Activated CD4-positive, alpha-beta T cell treated with anti-CD3 and anti-CD28 coated beads, Interleukin-2, amount 10 ng/mL, durations not matched to agents 24 days and 14 days (primary cell): ENCODE results near the gene CPA5. TPM values are rescaled to one million over a fixed set of nuclear protein-coding genes. Genes with fewer than 3 reads are reported as not detected.
A peak's percentile ranks its signal among the peaks of the same experiment; 100 is the strongest.

ENCODE experiments used
- DNase-seq: peaks from one replicate; pipeline ENCODE4 v3.0.0; 2022
- H3K27ac Mint-ChIP-seq: one replicate; pipeline ENCODE4 v1.8.0; 2022; ENCODE audit warnings: mild to moderate bottlenecking, mixed read lengths
- H3K27me3 Mint-ChIP-seq: one replicate; pipeline ENCODE4 v1.8.0; 2022; ENCODE audit warnings: mixed read lengths
- H3K36me3 Mint-ChIP-seq: one replicate; pipeline ENCODE4 v1.8.0; 2022; ENCODE audit warnings: low read depth, mild to moderate bottlenecking, mixed read lengths
- H3K4me1 Mint-ChIP-seq: one replicate; pipeline ENCODE4 v1.8.0; 2021; ENCODE audit warnings: mixed read lengths
- H3K4me3 Mint-ChIP-seq: one replicate; pipeline ENCODE4 v1.8.0; 2022; ENCODE audit warnings: mild to moderate bottlenecking, moderate library complexity, mixed read lengths
- H3K9me3 Mint-ChIP-seq: one replicate; pipeline ENCODE4 v1.8.0; 2021; ENCODE audit warnings: mixed read lengths
- intact Hi-C: fragments of 100-400 bp; cut with micrococcal nuclease; formaldehyde crosslinking; loops from one replicate; pipeline ENCODE4 v1.15.1; 2023
- total RNA-seq: library from RNA; stranded (reverse); gene quantifications from 2 replicates; pipeline ENCODE4 v1.2.3, GENCODE V29; 2022

Gene CPA5
- total RNA-seq, 1 donor from 2014 or later, result 0.93 TPM

DNA sequence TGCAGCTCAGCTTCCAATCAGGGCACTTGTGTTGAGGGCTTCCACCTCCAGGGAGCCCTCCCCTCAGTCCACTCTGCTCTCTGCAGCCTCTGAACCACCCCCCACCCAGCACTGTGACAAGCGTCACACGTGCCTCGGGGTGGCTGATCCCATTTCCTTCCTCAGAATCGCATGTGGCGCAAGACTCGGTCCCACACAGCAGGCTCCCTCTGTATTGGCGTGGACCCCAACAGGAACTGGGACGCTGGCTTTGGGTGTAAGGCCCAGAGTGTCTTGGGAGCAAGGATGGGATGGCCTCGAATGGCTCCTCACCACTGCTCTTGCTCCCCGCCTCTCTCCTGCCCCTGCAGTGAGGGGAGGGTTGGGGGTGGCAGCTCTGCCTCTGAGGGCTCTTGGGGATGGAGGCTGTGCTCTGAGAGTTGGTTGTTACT lies 39.8 kb downstream of the CPA5 start:
- intact Hi-C loops, result no loop called here
- no peaks in the 10 kb centered on the region for H3K36me3 Mint-ChIP-seq
- H3K9me3 Mint-ChIP-seq, result peaks cover 4% of the 10 kb centered on the region
- DNase-seq, result no peak
- no peaks in the 10 kb centered on the region for H3K4me1 Mint-ChIP-seq
- no peak overlapping the region for H3K4me3 Mint-ChIP-seq
- H3K27me3 Mint-ChIP-seq, result no peaks in the 10 kb centered on the region
- no peak overlapping the region for H3K27ac Mint-ChIP-seq

DNA sequence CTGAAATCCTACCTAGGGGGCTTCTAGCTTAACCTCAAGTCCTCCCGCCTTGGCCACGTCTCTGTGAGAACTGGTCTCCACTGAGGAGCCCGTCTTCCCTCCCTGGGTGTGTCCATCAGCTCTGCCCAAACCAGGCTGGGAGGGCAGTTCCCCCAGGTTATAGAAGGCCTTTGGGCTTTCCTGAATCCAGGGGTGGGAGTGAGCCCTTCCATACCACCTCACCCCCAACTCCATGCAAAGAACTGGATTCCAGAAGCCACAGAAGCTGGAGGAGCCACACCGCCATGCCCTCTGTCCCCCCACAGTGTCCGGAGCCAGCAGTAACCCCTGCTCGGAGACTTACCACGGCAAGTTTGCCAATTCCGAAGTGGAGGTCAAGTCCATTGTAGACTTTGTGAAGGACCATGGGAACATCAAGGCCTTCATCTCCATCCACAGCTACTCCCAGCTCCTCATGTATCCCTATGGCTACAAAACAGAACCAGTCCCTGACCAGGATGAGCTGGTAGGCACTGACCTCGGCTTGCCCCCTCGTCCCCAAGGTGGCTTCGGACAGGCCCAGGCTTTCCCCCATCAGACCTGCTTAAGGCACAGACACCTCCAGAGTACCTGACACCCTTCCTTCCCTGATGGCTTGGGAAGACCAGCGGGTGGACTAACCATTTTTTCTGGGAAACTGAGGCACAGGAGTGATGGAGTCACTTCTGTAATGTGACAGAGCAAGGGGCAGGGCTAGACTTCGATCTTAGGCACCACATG lies 40.4 kb downstream of the CPA5 start:
- intact Hi-C loops, result no loop called here
- Mint-ChIP-seq H3K27me3 (no peaks in the 10 kb centered on the region), H3K36me3 (no peaks in the 10 kb centered on the region), H3K27ac (no peak overlapping the region), H3K4me3 (no peak overlapping the region), H3K9me3 (peaks cover 4% of the 10 kb centered on the region), H3K4me1 (no peaks in the 10 kb centered on the region)
- DNase-seq, result no peak

DNA sequence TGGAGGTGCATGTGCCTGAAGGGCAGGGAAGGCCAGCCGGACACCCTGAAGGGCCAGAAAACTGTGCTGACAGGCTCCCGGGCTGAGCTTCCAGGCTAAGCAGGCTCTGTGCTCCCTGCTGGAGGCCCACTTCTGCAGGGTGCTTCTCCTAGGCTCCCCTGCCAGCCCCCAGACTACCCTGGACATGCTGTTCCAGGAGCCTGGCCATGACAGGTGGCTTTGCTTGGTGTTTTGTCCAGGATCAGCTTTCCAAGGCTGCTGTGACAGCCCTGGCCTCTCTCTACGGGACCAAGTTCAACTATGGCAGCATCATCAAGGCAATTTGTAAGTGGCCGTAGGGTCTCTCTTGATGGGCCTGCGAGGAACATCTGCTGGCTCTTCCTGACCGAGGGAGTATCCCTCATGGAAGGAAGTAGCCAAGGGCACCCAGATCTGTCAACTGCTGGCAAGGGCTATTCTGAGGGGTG lies 41.0 kb downstream of the CPA5 start:
- intact Hi-C loops, result no loop called here
- H3K4me1 Mint-ChIP-seq, result no peaks in the 10 kb centered on the region
- H3K4me3 Mint-ChIP-seq, result no peak overlapping the region
- H3K27ac Mint-ChIP-seq, result no peak overlapping the region
- peaks cover 4% of the 10 kb centered on the region for H3K9me3 Mint-ChIP-seq
- no peak for DNase-seq
- H3K36me3 Mint-ChIP-seq, result no peaks in the 10 kb centered on the region
- H3K27me3 Mint-ChIP-seq, result no peaks in the 10 kb centered on the region

DNA sequence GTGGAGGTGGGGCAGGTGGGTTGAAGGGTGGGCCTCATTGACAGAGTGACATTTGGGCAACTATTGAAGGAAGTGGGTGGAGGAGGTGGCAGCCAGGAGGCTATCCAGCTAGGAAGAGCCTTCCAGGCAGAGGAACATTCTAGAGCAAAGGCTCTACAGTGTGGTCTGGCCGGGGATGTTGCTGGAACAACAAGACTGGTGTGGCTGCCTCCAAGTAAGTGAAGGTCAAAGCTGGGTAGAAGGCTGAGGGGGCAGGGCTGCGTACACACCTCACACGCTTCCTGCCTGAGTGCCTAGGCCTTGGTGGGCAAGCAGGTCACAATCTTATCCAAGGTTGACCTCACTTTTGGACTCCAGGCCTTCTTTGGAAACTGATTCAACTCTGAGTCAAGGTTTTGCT lies 42.3 kb downstream of the CPA5 start:
- no peaks in the 10 kb centered on the region for H3K4me1 Mint-ChIP-seq
- H3K27me3 Mint-ChIP-seq, result no peaks in the 10 kb centered on the region
- H3K9me3 Mint-ChIP-seq, result peaks cover 4% of the 10 kb centered on the region
- DNase-seq, result no peak
- no peaks in the 10 kb centered on the region for H3K36me3 Mint-ChIP-seq
- H3K4me3 Mint-ChIP-seq, result no peak overlapping the region
- no peak overlapping the region for H3K27ac Mint-ChIP-seq
- intact Hi-C loops, result no loop called here

DNA sequence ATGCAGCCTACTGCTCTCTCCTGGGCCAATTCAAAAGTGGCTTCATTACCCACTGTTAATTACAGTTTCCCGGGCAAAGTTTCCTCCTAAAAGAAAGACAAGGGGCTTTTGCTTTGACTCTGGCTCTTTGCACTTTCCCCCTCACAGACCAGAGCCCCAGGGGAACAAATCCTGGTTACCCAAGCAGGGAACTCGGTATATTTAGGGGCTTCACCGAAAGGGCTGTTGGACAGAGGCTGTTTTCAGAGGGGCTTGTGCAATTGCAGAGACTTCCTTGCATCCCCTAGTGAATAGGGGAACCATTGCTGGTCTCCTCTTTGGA lies 42.7 kb downstream of the CPA5 start:
- Mint-ChIP-seq H3K27ac (no peak overlapping the region), H3K9me3 (peaks cover 4% of the 10 kb centered on the region), H3K36me3 (no peaks in the 10 kb centered on the region), H3K27me3 (no peaks in the 10 kb centered on the region), H3K4me1 (no peaks in the 10 kb centered on the region), H3K4me3 (no peak overlapping the region)
- intact Hi-C loops, result no loop called here
- no peak for DNase-seq

DNA sequence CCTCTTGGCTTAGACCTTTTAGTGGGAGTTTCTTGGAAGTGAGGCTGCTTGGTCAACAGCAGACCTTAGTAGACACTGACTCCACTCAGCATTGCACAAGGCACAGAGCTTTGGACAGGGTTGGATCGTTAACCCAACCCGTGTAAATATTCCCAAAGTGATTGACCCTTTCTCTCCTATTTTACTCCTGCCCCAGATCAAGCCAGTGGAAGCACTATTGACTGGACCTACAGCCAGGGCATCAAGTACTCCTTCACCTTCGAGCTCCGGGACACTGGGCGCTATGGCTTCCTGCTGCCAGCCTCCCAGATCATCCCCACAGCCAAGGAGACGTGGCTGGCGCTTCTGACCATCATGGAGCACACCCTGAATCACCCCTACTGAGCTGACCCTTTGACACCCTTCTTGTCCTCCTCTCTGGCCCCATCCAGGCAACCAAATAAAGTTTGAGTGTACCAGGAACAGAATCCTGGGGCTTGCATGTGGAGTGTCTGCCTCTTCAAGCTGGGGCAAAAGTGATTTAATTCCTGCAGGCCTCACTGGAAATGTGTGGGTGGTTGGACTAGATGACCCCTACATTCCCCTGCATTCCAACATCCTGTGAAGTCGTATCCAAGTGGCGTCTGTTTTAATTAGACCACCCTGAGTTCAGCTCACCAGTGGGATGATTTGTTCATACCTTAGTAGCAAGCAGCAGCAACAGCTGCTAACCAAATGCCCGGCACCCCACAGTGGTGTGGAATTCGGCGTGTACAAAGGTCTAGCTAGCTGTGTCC lies 43.2 kb downstream of the CPA5 start:
- H3K36me3 Mint-ChIP-seq, result no peaks in the 10 kb centered on the region
- DNase-seq, result no peak

DNA sequence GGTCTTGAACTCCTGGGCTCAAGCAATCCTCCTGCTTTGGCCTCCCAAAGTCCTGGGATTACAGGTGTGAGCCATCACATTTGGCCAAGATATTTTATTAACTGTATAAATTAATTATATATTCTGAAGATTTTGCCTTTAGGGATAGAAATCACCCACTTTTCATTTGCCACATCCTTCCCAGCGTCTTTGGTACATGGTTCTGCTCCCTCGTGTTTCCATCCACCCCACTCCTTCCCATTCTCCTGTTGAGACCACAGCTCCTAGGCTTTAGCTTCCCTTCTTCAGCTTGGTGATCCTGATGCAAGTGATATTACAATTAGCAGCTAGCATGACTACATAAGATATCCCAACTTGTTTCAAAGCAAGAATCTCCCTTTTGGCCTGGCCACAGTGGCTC lies 44.1 kb downstream of the CPA5 start:
- Mint-ChIP-seq H3K36me3 (no peaks in the 10 kb centered on the region), H3K4me1 (peaks cover 2% of the 10 kb centered on the region), H3K27me3 (no peaks in the 10 kb centered on the region), H3K4me3 (no peak overlapping the region), H3K9me3 (peaks cover 4% of the 10 kb centered on the region), H3K27ac (no peak overlapping the region)
- DNase-seq, result no peak
- intact Hi-C loops, result no loop called here

More for the DNA sequence above, 43.2 kb downstream of the CPA5 start:
- Mint-ChIP-seq H3K27me3 (no peaks in the 10 kb centered on the region), H3K4me3 (no peak overlapping the region), H3K4me1 (no peaks in the 10 kb centered on the region), H3K9me3 (peaks cover 4% of the 10 kb centered on the region), H3K27ac (no peak overlapping the region)
- intact Hi-C loops, result no loop called here

DNA sequence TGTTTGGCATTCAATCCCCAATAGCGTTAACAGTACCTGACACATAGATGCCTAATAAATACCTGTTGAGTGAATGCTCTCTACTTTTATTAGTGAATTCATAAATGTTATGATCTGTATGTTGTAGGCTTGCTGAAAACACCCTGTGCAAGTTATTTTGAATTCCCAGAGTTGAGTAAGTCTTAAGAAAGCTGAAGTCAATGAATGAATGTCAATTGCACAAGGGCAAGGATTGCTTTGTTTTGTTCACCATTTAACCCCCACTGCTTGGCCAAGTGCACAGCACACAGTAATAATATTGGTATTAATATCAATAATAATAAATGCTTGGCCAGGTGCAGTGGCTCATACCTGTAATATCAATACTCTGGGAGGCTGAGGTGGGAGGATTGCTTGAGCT lies 45.9 kb downstream of the CPA5 start:
- Mint-ChIP-seq H3K9me3 (peaks cover 4% of the 10 kb centered on the region), H3K27me3 (no peaks in the 10 kb centered on the region), H3K27ac (no peak overlapping the region), H3K36me3 (no peaks in the 10 kb centered on the region), H3K4me1 (peaks cover 15% of the 10 kb centered on the region), H3K4me3 (no peak overlapping the region)
- intact Hi-C loops, result no loop called here
- DNase-seq, result no peak

DNA sequence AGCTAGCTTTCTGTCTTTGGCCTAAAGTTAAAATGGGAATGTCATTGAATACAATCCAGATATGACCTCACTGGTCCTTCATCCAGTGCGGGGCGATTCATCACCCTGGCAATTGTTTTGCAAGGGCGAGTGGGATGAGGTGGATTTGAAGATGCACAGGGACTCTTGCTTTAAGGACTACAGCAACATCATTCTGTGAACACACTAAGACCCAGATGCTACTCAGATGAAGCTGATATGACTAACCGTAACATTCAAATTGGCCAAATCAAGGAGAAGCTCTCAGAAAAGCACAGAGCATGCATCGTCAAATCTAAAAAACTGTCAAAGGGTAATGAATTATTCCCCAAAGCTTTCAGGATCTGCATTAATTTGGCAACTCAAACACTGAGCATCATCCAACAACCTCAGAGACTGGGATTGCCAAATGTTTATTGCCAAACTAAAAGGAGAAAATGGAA lies 48.5 kb downstream of the CPA5 start:
- no peak for DNase-seq
- H3K4me1 Mint-ChIP-seq, result peaks cover 15% of the 10 kb centered on the region
- H3K9me3 Mint-ChIP-seq, result peaks cover 4% of the 10 kb centered on the region
- intact Hi-C loops, result no loop called here
- no peaks in the 10 kb centered on the region for H3K27me3 Mint-ChIP-seq
- no peak overlapping the region for H3K4me3 Mint-ChIP-seq
- peaks cover 2% of the 10 kb centered on the region for H3K36me3 Mint-ChIP-seq
- H3K27ac Mint-ChIP-seq, result no peak overlapping the region

DNA sequence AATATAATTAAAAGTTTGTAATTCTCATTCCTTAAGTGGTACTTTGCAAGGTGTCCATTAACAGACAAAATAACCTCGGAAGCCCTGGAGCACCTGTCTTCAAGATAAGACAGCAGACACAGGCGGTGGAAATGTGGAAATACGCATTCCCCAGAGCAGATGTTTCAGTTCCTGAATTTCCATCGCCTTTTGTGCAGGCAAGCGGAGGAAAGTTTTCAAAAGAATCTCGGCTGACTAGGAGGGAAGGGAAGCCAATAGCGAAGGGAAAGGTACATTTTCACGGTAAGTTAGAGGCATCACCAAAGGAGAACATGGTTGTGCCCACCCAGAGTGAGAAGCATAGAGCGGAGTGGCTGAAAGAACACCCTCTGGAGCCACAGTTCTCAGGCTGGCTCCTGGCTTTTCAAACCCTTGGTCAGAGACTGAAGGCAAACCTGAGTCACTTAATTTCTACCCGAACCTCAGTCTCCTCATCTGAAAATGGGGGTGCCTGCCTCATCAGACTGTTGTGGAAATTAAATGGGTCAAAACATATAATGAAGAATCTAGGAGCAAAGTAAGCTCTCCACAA lies 49.3 kb downstream of the CPA5 start:
- no peak for DNase-seq
- intact Hi-C loops, result no loop called here
- Mint-ChIP-seq H3K4me1 (peaks cover 15% of the 10 kb centered on the region), H3K4me3 (peak overlapping the region; percentile 47), H3K9me3 (no peaks in the 10 kb centered on the region), H3K27me3 (no peaks in the 10 kb centered on the region), H3K36me3 (peaks cover 9% of the 10 kb centered on the region), H3K27ac (peak overlapping the region; percentile 52)

DNA sequence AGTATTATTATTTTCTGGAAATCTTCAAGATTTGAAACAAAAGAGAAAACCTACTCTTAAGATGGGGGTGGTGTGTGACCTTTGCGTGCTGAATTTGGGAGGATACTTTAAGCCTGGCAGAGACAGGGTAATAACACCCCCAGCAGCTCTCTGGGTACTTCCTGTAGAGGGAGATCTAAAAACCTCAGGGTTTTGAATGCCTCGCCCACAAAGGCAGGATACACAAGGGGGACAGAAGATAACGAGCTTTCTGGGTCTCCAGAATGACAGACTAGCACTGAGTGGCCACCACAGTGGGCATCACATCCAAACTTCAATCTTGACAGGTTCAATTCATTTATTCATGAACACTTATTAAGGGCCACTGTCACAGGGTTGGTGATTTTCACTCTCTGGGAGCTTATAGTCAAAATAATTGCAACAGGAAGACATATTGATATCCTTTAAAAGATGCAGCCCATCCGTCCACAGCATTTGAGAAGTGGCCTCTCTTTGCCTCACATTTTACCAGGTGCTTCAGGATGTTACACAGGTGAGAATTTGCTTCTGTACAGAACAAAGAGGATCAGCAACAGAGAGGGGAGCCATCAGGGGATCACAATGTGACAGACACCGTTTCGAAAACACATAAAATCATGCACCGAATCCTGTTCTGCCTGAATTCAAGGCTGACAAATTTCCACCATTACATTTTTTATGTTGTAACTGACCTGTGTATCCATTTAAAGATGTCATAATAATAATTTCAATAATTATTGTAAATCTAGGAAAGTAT lies 50.0 kb downstream of the CPA5 start:
- intact Hi-C loops, result no loop called here
- no peaks in the 10 kb centered on the region for H3K9me3 Mint-ChIP-seq
- peak overlapping the region; percentile 52 for H3K27ac Mint-ChIP-seq
- H3K4me1 Mint-ChIP-seq, result peaks cover 17% of the 10 kb centered on the region
- peaks cover 9% of the 10 kb centered on the region for H3K36me3 Mint-ChIP-seq
- DNase-seq, result peak; percentile 77
- no peaks in the 10 kb centered on the region for H3K27me3 Mint-ChIP-seq
- H3K4me3 Mint-ChIP-seq, result peak overlapping the region; percentile 47

DNA sequence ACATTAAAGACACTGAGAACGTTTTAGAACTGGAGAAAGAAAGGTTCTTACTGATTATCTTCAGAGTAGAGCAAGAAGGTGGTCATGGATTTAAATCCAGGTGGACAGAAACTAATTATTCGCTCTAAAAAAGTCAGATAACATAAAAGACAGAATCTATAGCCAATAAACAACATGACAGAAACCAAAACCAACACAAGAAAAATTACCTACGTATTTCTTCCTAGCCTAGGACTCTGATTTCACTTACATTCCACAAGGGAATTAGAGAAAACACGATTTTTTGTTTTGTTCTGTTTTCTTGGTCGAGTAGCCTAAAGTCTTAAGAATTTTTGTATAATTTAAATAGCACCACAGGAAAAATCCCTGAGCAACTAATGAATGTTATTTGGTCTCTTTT lies 50.8 kb downstream of the CPA5 start:
- H3K9me3 Mint-ChIP-seq, result no peaks in the 10 kb centered on the region
- H3K27me3 Mint-ChIP-seq, result no peaks in the 10 kb centered on the region
- intact Hi-C loops, result no loop called here
- H3K4me1 Mint-ChIP-seq, result peaks cover 17% of the 10 kb centered on the region
- DNase-seq, result no peak
- H3K36me3 Mint-ChIP-seq, result peaks cover 9% of the 10 kb centered on the region
- no peak overlapping the region for H3K27ac Mint-ChIP-seq
- no peak overlapping the region for H3K4me3 Mint-ChIP-seq

DNA sequence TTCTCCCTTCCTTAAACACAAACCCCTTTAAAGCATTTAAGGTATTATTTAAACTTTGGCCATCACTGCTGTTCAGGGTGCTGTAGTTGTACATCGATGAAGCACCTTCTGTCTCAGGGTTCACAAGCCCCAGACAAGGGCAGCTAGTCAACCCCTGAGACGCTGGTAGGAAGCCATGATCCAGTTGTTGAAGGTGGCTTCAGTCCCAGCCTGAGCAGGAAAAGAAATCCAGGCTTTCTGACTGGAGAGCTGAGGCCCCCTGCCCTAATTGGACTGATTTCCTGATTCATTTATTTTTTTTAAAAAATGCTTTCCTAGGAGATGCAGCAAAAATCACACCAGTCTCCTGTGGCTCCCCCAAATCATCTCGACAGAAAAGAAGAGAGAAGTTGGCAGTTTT lies 51.5 kb downstream of the CPA5 start:
- Mint-ChIP-seq H3K27me3 (no peaks in the 10 kb centered on the region), H3K36me3 (peaks cover 9% of the 10 kb centered on the region), H3K27ac (no peak overlapping the region), H3K9me3 (no peaks in the 10 kb centered on the region), H3K4me1 (peaks cover 17% of the 10 kb centered on the region), H3K4me3 (no peak overlapping the region)
- no peak for DNase-seq
- intact Hi-C loops, result no loop called here
